AG09319 (cell line): ENCODE data around the gene ZNF670.
"Not testable (repeated sequence)": the region's sequence is repeated elsewhere in the genome, so short reads cannot be mapped to it uniquely, and the experiment has no call there.

Experiments used
- DNase-seq: peaks from one replicate; pipeline ENCODE4 v3.0.0-alpha.2; 2010; ENCODE audit warnings: low read depth; ENCODE audit errors: extremely low read depth
- CTCF ChIP-seq: IDR thresholded peaks from 2 replicates; pipeline ENCODE4 v1.5.1; 2011; ENCODE audit warnings: low read depth, mild to moderate bottlenecking, inconsistent platforms, low read length, moderate library complexity

The ZNF670 gene

GRCh38 chr1:247060771-247061170 lies 17.8 kb downstream of the ZNF670 start:
- TF ChIP-seq CTCF, result no peak
- no peak for DNase-seq

- DNase-seq, result no peak
- TF ChIP-seq CTCF, result no peak
Observed at GRCh38 chr1:247056071-247056470, 22.5 kb downstream of the ZNF670 start.

GRCh38 chr1:247054992-247055415 lies 23.6 kb downstream of the ZNF670 start:
- no peak for DNase-seq
- no peak for TF ChIP-seq CTCF

- no peak for TF ChIP-seq CTCF
- DNase-seq, result no peak
Observed at GRCh38 chr1:247047702-247048101, 30.9 kb downstream of the ZNF670 start.

GRCh38 chr1:247047260-247047659 lies 31.4 kb downstream of the ZNF670 start:
- no peak for TF ChIP-seq CTCF

GRCh38 chr1:247043406-247043805 lies 35.2 kb downstream of the ZNF670 start:
- no peak for TF ChIP-seq CTCF
- no peak for DNase-seq

More at GRCh38 chr1:247047260-247047659, 31.4 kb downstream of the ZNF670 start:
- no peak for DNase-seq

GRCh38 chr1:247037511-247038320 lies 40.9 kb downstream of the ZNF670 start:
- TF ChIP-seq CTCF, result no peak
- DNase-seq, result no peak

- DNase-seq, result not testable (repeated sequence)
Observed at GRCh38 chr1:247032306-247032705, 46.3 kb downstream of the ZNF670 start.
